ENCODE data around the gene UGCG.

DNA sequence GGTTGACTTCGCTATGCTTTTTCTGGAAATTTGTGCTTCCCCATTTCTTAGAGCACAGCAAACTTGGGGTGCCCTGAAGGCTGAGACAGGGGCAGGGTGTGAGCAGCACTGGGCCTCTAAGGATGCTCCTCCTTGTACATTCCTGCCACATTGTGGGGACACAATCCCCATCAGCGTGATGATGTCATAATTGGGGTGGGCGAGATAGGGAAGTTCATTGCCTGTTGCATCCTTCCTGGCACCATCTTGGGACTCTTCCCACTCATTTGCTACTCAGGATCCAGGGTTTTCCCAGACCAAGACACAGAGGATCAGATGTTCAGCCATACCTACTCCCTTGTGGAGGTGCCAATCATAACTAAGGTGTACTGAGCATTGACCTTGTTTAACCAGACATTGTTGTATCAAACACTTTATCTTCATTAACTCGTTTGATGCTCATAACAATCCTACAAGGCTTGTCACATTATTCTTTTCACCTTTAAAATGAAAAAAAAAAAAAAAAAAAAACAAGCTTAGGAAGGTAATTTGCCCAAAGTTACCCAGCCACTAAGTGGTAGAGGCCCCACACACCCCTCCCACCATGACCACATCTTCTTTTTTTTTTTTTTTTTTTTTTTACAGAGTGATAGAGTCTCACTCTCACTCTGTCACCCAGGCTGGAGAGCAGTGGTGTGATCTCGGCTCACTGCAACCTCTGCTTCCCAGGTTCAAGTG lies 87.6 kb downstream of the UGCG start:
- TF ChIP-seq, protein P1, sequence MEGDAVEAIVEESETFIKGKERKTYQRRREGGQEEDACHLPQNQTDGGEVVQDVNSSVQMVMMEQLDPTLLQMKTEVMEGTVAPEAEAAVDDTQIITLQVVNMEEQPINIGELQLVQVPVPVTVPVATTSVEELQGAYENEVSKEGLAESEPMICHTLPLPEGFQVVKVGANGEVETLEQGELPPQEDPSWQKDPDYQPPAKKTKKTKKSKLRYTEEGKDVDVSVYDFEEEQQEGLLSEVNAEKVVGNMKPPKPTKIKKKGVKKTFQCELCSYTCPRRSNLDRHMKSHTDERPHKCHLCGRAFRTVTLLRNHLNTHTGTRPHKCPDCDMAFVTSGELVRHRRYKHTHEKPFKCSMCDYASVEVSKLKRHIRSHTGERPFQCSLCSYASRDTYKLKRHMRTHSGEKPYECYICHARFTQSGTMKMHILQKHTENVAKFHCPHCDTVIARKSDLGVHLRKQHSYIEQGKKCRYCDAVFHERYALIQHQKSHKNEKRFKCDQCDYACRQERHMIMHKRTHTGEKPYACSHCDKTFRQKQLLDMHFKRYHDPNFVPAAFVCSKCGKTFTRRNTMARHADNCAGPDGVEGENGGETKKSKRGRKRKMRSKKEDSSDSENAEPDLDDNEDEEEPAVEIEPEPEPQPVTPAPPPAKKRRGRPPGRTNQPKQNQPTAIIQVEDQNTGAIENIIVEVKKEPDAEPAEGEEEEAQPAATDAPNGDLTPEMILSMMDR (IDR thresholded peaks at IDR 0.05), result no peak
- TF ChIP-seq EZH2phosphoT487 (IDR thresholded peaks at IDR 0.05) (no peak), EZH2 (IDR thresholded peaks at IDR 0.05) (no peak)

Data from neural progenitor cell (in vitro differentiated cells).